ENCODE data around the gene SLC34A1.
"Not testable (repeated sequence)": the region's sequence is repeated elsewhere in the genome, so short reads cannot be mapped to it uniquely, and the experiment has no call there.

The SLC34A1 gene

DNA sequence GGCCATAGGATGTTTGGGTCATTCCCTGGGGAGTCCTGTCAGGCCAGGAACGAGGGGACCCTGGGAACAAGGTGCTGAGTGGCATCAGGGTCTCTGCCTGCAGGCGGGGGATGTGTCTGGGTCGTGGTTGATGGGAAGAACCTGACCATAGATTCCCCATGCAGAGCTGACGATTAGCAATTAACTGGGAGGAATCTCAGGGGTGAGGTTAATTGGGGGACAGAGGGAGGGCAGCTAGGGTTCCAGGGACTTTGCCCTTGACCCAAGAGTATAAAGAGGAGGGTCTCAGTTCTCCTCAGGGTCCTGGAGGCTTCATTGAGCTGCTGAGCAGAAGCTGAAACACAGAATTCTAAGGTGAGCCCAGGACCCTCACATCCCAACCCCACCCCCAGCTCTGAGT lies at the start of gene SLC34A1:
TSS of gene SLC34A1 (plus strand) at position 301 of the 400 bp plus-strand sequence. CDS start 1,308 bp downstream, outside the sequence.
- DNase-seq, result no peak

DNA sequence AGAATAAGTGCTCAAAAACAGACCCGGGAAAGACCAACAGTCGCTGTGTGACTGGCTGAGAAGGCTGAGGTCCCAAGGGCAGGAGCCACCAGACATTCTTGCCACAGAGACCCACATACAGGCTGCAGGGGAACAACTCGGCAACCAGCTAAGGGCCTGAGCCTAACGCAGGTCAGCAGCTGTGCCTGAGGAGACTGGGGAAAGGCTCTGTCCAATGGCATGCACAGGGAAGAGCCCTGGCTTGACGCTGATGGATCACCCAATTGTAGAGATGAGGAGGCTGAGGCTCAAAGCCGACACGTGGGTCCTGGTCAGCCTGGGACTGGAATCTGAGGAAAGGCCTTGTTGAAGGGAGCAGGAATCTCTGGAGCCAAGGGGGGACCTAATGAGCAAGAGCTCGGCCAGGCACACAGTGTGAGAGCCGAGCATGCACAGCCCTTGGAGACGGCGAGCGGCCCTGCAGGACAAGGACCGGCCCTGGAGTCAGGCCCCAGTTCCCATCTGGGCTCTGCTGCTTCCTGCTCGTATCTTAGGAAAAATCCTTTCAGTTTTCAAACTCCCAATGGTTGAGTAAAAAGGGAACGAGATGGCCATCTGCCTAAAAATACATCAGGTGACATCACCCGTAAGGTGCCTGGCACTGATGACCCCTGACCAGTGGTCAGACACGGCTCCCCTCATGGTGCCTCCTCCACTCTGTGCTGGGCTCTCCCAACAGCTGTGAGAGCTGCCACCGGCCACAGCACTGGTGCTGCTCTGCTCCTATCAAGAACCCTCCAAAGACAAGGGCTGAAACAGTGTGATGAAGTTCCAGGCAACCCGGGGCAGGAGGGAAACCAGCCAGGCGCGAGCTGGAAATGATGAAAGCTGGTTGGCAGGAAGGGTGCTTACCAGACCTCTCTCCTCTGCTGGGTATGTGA lies 49.2 kb upstream of the SLC34A1 start:
- no peak for DNase-seq

GRCh38 chr5:177335701-177336065 lies 48.6 kb upstream of the SLC34A1 start:
- no peak for DNase-seq

DNA sequence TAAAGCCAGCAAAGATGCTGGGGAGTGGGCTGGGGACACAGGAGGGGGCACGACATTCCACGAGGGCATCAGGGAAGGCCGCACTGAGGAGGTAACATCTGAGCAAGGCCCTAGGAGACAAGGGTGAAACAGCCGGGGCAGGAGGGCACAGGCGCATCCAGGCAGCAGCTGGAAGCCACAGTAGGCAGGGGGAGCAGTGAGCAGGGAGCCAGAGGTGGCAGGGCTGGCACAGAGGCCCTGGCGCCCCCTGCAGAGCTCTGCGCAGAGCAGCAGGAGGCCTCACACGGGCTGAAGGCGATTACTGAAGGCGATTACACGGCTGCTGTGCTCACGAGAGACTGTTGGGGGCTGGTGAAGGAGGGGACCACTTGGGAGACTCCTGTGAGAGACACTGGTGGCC lies 48.1 kb upstream of the SLC34A1 start:
- DNase-seq, result no peak

GRCh38 chr5:177336603-177337494 lies 47.4 kb upstream of the SLC34A1 start:
- no peak for DNase-seq

GRCh38 chr5:177338251-177339106 lies 45.8 kb upstream of the SLC34A1 start:
- DNase-seq, result no peak

DNA sequence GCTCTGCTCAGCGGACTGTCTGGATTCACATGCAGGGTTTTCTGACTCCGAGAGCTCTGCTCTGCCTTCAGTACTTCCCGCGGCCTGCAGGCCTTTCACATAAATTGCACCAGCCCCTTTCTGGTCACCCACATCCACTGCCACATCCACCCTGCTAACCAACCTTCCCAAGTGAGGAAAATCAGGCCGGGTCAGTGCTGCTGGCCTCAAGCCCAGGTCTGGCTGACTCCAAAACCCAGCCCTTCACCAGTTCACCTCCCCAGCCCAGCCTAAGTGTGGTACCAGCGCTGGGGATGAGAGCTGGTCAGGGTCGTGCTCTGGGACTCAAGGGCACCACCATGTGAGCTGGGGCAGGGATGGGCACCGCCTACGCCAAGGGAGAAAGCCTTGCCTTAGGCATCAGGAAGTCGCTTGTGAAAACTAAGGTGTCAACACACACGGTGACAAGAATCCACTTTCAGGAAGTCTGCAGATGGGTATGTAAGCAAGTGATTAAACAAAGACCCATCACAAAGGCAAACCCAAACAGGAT lies 45.1 kb upstream of the SLC34A1 start:
- DNase-seq, result no peak

GRCh38 chr5:177343000-177343399 lies 41.2 kb upstream of the SLC34A1 start:
- not testable (repeated sequence) for DNase-seq

GRCh38 chr5:177343777-177344176 lies 40.5 kb upstream of the SLC34A1 start:
- no peak for DNase-seq

GRCh38 chr5:177344891-177345290 lies 39.3 kb upstream of the SLC34A1 start:
- DNase-seq, result no peak

- no peak for DNase-seq
Observed at GRCh38 chr5:177346820-177347219, 37.4 kb upstream of the SLC34A1 start.

- DNase-seq, result no peak
Observed at GRCh38 chr5:177347699-177348098, 36.5 kb upstream of the SLC34A1 start.

DNA sequence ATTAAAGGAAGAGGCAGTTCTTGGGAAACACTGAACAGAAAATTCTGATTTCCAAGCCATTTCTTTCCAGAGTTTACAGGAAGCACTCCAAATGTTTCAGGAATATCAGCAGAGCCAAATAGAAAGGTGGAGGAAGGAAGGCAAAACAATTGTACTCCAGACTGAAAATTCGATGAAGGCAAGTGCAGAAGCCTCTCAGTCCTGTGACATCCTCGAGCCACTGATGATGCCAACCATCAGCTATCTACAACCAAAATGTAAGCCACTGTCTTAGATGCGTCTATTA lies 34.9 kb upstream of the SLC34A1 start:
- DNase-seq, result no peak

DNA sequence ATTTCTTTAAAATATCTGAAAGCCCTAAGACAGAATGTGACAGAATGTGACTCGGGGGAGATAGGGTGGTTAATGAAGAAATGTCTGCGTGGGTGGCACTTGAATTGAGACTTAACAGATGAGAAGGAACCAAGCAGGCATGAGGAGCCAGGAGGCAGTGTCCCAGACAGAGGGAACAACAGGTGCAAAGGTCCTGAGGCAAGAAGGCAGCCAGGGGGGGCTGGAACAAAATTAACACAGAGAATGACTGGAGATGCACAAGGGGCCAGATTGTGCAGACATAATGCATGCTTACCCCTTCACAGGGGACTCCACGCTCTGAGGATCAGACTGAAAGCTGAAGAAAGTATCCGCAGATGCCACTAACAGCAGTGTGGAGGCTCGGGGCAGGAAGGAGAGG lies 34.5 kb upstream of the SLC34A1 start:
- DNase-seq, result no peak

DNA sequence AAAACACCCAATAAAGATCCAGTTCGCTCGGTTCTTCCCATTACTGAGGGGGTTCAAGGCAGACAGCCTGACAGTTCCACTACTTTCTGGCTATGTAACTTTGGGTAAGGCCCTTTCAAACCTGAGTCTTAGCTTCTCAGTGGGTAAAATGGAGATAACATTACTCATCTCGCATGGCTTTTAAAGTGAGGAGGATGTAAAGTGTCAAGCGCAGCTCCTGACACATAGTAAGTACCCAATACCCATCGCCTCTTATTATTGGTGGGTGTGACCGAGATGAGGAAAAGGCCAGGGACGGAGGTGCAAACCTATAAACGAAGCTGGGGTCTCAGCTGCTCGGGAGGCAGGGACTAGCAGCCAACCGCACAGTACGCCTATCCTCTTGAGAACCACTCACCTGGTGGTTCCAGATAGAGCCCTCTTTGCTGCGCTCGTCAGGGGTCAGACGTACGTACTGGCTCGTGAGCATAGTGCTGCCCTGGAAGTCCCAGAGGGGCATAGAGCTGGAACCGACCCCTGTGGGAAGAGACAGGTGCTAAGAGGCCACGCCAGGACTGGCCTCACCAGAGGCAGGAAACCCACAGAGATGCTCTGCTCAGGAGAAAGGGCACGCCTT lies 33.4 kb upstream of the SLC34A1 start:
- no peak for DNase-seq

- peak; percentile 98 for DNase-seq
Observed at GRCh38 chr5:177351392-177352329, 32.6 kb upstream of the SLC34A1 start, which contains the start of gene LMAN2. Gene LMAN2, minus strand, starts transcription at chr5:177351668. Its CDS starts 21 bp downstream, at chr5:177351647.

DNA sequence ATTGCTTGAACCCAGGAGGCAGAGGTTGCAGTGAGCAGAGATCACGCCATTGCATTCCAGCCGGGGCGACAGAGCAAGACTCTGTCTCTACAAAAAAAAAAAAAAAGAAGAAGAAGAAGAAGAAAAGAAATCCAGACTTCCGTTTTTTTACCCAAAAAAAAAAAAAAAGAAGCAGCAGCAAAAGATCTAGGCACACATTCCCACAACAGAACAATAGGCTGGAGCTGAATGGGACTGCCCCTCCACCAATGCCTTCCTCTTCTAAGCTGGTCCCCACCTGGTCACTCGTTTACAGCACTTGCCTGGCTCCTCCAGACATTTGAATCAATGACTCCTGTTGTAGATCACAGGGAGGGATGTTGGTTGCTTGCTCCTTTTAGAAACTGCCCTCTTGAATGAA lies 31.1 kb upstream of the SLC34A1 start:
- DNase-seq, result no peak

DNA sequence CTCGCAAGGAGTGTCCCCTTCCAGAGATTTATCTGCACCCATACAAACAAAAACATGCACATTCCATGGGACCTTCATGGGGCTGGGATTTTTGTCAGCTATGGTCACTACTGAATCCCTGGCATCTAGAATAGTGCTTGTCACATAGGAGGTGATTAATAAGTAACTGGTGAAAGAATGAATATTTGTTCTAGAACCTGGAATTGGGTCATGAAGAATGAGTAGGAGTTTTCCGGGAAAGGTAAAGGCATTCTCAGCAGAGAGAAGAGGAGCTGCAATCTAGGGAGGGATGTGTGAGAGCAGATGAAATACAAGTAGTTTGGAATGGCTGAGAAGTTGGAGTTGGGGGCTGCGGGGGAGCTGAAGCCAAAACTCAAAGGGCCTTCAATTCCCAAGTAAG lies 30.0 kb upstream of the SLC34A1 start:
- no peak for DNase-seq

DNA sequence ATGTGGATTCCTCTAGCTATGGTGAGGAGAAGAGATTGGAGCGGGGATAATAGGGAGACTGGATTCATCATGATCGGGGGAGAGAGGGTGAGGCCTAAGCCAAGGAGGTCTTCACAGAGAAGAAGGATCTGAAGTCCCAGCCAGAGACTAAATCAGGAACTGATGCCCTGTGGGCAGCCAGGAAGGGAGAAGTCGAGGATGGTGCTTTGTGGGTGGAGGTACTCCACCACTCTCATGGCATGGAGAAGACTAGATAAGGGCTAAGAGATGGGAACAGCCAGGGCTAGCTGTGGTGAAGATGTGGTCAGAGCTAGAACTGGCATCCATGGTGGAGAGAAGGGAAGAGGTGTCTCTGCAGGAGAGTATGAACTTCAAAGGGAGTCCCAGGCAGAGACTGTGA lies 29.5 kb upstream of the SLC34A1 start:
- no peak for DNase-seq

- no peak for DNase-seq
Observed at GRCh38 chr5:177355162-177355867, 28.9 kb upstream of the SLC34A1 start.

- no peak for DNase-seq
Observed at GRCh38 chr5:177355868-177356168, 28.4 kb upstream of the SLC34A1 start.
